GM12874 (cell line): Measurements from ENCODE around the gene EXD3.

Experiments
- TF ChIP-seq, protein P1 (sequence below): IDR thresholded peaks from 2 replicates; pipeline ENCODE4 v1.5.1; 2011; ENCODE audit warnings: low read depth, mild to moderate bottlenecking, control low read depth, low read length, moderate library complexity; ENCODE audit not compliant: insufficient read depth

The EXD3 gene

GRCh38 chr9:137428841-137429545, 6.0 kb upstream of the EXD3 start:
- TF ChIP-seq, protein P1, sequence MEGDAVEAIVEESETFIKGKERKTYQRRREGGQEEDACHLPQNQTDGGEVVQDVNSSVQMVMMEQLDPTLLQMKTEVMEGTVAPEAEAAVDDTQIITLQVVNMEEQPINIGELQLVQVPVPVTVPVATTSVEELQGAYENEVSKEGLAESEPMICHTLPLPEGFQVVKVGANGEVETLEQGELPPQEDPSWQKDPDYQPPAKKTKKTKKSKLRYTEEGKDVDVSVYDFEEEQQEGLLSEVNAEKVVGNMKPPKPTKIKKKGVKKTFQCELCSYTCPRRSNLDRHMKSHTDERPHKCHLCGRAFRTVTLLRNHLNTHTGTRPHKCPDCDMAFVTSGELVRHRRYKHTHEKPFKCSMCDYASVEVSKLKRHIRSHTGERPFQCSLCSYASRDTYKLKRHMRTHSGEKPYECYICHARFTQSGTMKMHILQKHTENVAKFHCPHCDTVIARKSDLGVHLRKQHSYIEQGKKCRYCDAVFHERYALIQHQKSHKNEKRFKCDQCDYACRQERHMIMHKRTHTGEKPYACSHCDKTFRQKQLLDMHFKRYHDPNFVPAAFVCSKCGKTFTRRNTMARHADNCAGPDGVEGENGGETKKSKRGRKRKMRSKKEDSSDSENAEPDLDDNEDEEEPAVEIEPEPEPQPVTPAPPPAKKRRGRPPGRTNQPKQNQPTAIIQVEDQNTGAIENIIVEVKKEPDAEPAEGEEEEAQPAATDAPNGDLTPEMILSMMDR: no peak

GRCh38 chr9:137428311-137428630, 5.3 kb upstream of the EXD3 start:
- TF ChIP-seq, protein P1: no peak

GRCh38 chr9:137427454-137428310, 4.7 kb upstream of the EXD3 start:
- TF ChIP-seq, protein P1: no peak

DNA sequence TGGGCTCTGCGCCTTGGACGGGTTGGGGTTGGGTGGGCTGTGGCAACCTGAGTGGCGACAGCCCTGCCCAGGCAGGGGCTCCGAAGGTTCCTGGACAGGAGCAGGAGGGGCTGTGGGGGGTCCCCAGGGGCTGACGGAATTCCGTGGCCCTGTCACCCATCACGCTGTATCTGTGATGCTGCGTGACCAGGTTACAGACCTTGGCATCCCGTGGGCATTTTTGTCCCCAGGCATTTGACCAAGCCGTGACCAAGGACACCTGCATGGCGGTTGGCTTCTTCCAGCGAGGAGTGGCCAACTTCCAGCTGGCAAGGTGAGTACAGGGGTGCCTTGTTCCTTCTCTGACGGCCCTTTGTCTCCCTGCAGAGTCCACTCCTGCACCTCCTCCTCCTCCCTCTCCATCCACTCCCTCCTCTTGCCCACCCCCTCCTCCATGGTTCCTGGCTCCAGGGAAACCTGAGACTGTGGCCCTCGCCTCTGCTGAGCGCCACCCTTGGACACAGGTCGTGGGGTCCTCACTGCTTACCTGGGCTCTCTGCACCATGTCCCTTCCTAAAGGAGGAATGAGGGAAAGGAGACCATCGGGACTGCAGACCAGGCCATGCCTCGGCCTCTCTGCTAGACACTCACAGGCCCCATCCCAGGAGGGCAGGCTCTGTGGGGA, 3.2 kb upstream of the EXD3 start:
- TF ChIP-seq, protein P1: no peak

DNA sequence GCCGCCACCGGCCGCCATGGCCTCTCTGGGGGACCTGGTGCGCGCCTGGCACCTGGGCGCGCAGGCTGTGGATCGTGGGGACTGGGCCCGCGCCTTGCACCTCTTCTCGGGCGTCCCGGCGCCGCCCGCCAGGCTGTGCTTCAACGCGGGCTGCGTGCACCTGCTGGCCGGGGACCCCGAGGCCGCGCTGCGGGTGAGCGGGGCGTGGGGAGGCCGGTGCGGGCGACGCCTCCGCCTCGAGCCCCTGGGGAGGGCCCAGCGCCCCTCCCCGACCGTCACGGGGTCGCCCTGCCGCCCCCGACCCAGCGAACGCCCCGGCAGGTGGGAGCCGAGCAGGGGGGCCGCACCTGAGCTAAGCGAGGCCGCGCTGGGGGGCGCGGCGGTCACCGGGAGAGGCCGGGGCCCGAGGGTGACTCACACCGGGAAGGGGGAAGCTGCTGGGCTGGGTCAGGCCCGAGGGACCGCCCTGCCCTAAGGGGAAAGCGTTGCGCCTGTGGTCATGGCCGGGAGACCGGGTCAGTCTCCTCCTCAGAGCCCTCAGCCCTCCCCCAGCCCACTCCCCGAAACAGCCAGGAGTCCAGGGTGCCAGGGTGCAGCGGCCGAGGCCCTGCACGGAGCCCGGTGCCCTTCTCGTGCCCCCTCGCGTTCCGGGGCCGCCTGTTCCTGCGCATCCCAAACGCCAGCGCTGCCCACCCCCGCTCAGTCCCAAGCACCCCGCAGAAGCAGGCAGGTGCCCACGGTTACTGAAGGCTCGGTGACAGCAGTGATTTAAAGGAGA, 741 bp upstream of the EXD3 start:
- TF ChIP-seq, protein P1: no peak

- TF ChIP-seq, protein P1: no peak
These were observed 941 bp downstream of the EXD3 start for GRCh38 chr9:137421838-137422603.
